Measurements from ENCODE around the gene CCL13. TPM values are rescaled to one million over a fixed set of nuclear protein-coding genes. Genes with fewer than 3 reads are reported as not detected.

The CCL13 gene
- total RNA-seq, 1 donor from 2014 or later, result not detected

DNA sequence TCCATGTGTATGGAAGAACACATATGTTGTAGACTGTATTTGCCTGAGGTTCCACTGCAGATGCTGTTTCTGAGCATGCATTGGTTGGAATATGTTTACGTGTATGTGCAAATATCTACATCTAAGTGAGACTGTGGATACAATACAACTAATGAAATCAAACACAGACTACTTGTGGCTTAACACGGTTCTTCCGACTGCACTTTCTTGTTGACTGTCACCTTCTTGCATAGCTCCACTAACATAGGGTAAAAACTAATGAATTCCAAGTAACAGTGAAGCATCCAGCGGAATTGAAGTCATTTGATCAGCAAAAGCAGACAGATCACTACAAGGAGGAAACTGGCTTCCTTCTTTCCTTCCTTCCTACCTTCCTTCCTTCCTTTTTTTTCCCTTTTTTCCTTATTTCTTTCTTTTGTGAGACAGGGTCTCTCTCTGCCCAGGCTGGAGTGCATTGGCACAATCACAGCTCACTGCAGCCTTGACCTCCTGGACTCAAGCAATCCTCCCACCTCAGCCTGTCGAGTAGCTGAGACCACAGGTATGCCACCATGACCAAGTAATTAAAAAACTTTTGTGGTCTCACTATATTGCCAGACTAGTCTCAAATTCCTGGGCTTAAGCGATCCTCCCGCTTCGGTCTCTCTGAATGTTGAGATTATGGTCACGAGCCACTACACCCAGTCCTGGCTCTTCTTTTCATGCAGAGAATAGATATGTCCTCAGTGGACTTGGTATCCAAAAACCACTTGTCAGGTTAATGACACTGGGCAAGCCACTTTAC lies 28.7 kb downstream of the CCL13 start:
- no peak for DNase-seq (ENCODE audit: low read depth in 2 of 2)

DNA sequence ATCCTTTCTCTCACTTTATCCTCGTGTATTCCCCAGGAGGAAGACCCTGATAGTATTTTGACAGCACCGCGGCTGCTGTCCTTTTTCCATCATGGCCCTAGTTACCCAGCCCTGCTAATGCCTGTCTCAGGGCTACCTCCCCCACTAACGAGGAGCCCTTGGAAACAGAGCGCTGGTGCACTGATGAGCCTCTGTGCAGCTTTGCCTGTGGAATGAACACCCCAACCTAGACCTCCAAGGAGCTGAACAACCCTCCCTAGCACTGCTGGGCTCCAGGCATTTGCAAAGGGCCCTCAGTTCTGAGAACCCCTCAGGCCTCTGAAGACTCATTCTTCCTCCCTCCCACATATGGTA lies 30.0 kb downstream of the CCL13 start:
- DNase-seq (ENCODE audit: low read depth in 2 of 2), result no peak

DNA sequence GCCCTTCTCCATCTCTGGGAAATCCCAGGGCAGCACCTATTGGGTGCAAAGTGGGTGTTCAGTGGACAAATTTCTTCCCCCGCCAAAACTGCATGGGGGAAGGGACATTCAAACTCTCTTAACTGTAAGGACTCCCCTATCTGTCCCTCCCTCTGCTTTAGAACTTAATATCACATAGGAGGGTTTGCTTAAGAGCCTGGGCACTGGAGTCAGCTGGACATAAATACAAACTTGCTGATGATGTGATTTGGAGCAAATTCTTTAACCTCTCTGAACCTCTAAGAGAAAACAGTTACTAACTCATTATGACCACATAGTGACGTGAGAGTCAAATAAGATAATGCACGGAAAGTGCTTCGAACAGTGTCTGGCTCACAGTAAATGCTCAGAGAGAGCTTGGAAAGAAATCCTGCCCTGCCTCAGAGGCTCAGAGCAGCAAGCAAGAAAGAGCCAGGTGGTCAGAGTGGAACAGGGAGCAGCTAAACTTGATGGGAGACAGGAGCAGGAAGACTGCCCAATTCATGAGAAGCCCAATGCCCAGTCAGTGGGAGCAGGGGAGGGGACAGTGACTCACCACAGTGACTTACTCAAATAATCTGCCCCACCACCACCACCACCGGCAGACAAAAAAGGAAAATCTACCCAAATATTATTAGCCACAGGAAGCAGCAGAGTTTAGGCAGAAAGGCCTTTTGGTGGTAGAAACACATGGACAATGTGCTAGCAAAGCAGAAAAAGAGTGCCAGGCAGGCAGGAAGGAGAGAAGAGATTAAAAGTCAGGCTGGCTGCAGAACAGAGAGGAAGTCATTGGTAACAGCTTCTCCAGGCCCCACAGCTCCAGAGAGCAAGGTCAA lies 30.6 kb downstream of the CCL13 start:
- DNase-seq (ENCODE audit: low read depth in 2 of 2), result peak; percentile 24 to 34

DNA sequence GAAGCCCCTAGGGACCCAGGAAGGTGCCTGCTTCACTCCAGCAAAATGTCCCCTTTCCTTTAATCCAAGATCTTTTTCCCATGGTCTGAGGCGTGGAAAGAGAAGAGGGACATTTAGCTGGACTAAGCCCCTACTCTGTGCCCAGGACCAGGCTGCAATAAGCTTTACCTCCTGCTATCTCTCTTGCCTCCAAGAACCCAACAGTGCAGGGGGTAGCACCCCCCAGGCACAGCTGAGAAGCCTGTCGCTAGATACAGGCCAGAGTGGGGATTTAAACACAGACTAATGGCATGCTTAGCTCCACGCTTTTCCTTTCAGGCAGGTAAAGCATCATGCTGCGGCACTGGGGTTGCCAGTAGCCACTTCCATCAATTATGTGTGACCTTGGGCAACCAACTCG lies 31.3 kb downstream of the CCL13 start:
- DNase-seq (ENCODE audit: low read depth in 2 of 2), result no peak

DNA sequence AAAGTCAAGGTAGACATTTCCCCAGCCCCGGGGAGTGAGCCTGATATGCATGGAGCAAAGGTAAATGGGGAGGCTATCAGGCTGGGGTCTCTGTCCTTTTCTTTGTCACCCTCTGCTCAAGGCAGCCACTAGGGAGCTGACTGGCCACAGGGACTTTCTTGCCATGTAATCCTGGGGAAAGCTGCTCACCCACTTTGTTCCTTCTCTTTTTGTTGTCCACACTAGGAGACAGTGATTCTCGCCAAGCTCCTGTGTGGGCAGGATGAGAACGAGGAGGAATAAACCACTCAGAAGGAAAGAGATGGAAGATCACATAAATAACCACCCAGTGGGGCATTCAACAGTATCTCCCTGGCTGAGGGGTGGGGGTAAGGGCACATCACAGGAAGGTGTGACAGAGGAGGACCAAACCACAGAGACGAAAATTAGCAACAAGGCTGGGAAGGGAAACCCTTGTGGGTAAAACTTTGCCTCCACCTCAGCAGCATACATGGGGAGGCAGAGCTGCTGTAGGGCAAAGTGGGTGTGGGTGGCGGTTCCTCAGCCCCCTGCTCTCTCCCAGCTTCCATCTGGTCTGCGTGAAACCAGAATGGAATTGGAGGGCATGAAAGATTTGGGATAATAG lies 33.0 kb downstream of the CCL13 start:
- no peak for DNase-seq (ENCODE audit: low read depth in 2 of 2)

DNA sequence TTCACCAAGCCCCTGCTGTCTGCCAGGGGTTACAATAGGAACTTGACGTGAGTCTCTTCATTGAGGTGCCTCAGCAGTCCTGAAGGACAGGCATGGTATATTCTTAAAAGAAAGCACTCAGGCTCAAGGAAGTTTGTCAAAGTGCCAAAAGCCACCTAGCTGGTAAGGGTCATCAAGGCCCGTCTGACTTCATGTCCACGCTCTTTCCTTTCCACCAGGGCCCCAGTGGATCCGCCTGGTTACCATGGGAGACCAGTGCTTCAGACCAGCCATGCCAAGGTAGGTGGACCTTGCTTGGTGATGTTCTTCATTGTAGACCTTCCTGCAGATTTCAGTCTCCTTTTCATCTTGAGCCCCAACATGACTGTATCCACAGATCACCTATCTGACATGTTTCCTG lies 34.4 kb downstream of the CCL13 start:
- no peak for DNase-seq (ENCODE audit: low read depth in 2 of 2)

DNA sequence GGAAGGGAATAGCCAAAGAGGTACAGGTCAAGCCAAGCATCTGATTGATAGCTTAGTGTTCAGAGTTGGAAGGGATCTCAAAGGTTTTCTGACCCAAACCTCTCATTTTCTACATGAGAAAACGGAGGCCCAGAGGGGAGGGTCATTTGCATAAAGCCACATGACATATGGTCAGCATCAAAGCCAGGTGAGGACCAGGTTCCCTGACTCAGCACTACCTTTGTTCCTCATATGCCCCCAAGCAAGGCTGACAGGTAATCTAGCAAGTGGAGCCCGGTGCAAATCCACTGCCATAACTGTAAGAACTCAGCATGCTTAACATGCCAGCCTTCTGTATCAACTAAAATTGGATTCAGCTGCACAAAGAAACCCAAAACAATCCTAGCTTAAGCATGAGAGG lies 35.0 kb downstream of the CCL13 start:
- no peak for DNase-seq (ENCODE audit: low read depth in 2 of 2)

DNA sequence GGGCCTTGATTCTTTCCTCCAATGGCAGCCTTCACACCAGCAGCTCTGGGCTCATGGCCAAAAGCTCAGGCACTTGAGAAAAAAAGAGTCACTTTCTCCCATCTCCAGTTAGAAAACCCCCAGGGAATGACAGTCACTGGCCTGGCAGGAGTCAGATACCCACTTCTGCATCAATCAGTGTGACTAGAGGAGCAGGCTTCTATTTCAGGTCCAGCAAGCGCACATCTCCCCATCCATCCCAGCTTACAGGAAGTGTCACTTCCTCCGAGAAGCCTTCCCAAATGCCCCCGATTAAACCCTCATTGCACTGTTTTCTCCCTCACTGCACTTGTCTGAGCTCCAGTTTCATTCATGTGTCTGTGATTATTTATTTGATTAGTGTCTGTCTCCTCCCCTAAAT lies 37.1 kb downstream of the CCL13 start:
- no peak for DNase-seq (ENCODE audit: low read depth in 2 of 2)

DNA sequence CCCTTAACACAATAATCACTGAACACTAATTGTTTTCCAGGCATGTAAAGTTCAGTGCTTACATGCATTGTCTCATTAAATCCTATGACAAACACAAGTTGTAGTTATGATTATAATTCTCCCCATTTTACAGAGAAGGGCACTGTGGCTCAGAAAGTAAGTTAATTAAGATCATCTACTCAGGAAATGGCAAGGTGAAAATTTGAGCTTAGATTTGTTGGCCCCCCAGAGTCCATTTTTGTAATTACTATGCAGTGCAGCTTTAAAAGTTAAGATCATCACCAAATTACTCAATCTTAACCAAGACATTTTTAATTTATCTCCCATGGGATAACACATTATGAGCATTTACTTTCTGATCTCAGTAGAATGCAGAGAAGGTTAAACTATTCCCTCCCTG lies 41.0 kb downstream of the CCL13 start:
- DNase-seq (ENCODE audit: low read depth in 2 of 2), result no peak

DNA sequence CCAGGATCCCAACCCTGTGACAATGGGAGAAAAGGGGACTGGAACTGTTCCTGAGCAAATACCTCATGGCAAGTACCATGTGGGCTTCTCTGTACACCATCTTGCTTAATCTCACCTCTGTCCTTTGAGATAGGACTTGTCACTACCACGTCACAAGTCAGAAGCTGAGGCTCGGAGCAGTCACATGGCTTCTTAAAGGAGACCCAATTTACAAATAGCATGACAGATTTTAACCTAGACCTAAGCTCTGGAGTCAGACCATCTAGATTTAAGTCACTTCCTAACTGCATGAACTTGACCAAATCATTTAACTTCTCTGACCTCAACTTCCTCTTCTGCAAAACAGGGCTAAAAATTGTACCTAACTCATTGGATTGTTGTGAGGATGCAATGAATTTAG lies 42.7 kb downstream of the CCL13 start:
- DNase-seq (ENCODE audit: low read depth in 2 of 2), result no peak

DNA sequence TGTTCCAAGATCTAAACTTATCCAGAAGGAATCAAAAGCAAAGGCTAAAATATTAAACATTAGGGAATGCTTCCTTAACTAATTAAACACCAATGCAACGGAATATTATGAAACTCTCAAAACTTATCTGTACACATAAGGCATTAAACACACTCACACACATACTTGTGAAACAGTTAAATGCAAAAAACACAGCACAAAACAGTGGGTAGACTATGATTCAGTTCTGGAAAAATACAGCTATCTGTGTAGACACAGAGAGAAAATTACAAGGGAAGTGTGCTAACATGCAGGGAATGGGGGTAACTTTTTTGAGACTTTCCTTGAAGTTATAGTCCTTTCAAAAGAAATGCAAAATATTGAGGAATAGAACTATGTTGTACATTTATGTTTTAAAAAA lies 43.4 kb downstream of the CCL13 start:
- DNase-seq (ENCODE audit: low read depth in 2 of 2), result no peak

DNA sequence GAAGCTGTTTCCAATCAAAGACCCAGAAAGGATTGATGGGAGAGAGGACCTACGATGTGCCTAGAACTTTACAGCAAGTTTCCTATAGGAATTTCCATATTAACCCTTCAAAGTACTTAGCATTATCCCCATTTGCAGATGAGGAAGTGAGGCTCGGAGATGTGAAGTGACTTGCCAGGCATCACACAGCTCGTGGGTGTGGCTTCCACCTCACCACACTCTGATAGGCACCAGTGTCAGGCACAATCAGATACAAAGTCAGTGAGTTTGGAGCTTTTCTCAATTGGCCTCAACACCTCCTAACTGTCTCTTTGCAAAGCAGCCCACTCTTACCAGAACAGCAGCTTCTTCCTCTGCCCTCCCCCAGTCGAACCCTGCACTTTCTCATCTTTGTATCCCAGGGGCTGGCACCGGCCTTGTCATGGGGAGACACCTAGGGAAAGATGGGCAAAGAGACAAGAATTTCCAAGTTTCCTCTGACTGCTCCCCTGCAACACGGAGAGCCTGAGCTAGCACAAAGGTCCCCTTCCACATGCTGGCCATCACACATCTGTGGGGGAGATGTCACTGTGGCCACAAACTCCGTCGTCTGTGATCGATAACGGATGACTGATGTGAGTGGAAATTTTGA lies 44.1 kb downstream of the CCL13 start:
- no peak for DNase-seq (ENCODE audit: low read depth in 2 of 2)

DNA sequence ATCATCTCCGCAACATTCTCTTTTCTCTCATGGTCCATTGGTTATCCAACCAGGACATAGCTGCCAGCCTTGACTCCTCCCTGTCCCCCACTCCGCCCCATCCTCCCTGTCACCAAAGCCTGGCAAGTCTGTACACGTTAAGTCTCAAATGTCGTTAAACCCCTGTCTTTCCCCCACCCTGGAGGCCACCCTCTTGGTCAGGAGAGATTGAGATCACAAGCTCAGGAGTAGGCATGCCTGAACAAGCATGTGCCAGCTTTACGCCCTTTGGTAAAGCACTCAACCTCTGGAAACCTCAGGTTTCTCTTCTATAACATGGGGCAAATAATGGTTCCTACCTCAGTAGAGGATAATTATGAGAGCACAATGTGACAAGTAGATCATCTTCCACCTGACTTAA lies 44.9 kb downstream of the CCL13 start:
- no peak for DNase-seq (ENCODE audit: low read depth in 2 of 2)

DNA sequence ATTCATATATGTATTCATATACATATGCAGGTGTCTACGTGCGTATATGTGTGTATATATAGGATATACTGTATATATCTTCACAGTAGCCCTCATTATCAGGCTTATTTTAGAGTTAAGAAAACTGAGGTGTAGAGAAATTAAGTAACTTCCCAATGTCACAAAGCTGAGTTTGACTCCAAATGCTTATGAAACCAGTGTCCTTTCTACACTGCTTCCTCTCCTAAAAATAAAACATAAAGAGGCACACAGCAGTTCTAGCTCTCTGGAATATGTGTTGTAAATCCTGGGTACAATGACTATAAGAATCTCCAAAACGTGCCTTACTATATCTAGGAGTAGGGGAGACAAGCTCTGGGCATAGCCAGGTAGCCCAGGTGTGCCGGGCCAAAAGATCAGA lies 46.7 kb downstream of the CCL13 start:
- DNase-seq (ENCODE audit: low read depth in 2 of 2), result no peak

DNA sequence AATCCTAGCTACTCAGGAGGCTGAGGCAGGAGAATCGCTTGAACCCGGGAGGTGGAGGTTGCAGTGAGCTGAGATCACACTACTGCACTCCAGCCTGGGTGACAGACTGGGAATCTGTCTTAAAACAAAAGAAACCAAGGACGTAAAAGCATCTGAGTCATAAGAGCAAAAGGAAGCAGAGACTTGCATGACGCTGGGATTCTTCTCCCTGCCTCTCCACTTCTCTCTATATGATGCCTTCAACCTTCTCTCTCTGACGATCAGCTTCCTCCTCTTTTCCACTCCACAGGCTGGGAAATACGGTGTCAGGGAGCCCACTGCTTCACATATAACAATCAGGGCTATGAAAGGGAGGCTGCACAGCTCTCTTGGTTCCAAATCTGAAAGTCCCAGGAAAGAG lies 49.9 kb downstream of the CCL13 start:
- DNase-seq (ENCODE audit: low read depth in 2 of 2), result no peak

Other genes with a start within 250 kb of the CCL13 start
- 67.7 and 102 TPM in 2 replicates for gene CCL2, start 101.2 kb upstream of the CCL13 start, total RNA-seq
- 0.13 and 0.25 TPM in 2 replicates for gene CCL7, start 86.3 kb upstream of the CCL13 start, total RNA-seq
- not detected in 2 replicates for gene CCL11, start 70.7 kb upstream of the CCL13 start, total RNA-seq
- gene CCL8, start 37.0 kb upstream of the CCL13 start, total RNA-seq, result 0.13 TPM in 2 replicates
- not detected in 2 replicates for gene CCL1, start 6.8 kb downstream of the CCL13 start, total RNA-seq
- not detected in 2 replicates for gene TMEM132E, start 223.1 kb downstream of the CCL13 start, total RNA-seq